IPS DF 6.9 (cell line): ENCODE results near the gene ZNF207.
"Not testable (repeated sequence)": the region's sequence is repeated elsewhere in the genome, so short reads cannot be mapped to it uniquely, and the experiment has no call there.

Experiments used
- DNase-seq: peaks from one replicate; pipeline ENCODE4 v3.0.0-alpha.2; 2013; ENCODE audit warnings: low read depth, low spot score
- H3K27ac ChIP-seq: one replicate; pipeline ENCODE4 v1.5.1; 2013; ENCODE audit warnings: low read length, control low read depth
- H3K27me3 ChIP-seq: 2 replicates; pipeline ENCODE4 v1.6.1; 2013; ENCODE audit warnings: mild to moderate bottlenecking, low read length; ENCODE audit not compliant: control insufficient read depth, insufficient read depth
- H3K36me3 ChIP-seq: 2 replicates; pipeline ENCODE4 v1.6.1; 2013; ENCODE audit warnings: low read length; ENCODE audit not compliant: control insufficient read depth, insufficient read depth
- H3K4me1 ChIP-seq: 2 replicates; pipeline ENCODE4 v1.6.1; 2013; ENCODE audit warnings: low read length; ENCODE audit not compliant: control insufficient read depth, insufficient read depth
- H3K4me3 ChIP-seq: 2 replicates; pipeline ENCODE4 v1.5.1; 2013; ENCODE audit warnings: mild to moderate bottlenecking, low read length
- H3K9me3 ChIP-seq: 2 replicates; pipeline ENCODE4 v1.6.1; 2013; ENCODE audit warnings: low read length, inconsistent platforms; ENCODE audit not compliant: control insufficient read depth, insufficient read depth
- WGBS: extraction: QIAGEN DNeasy Blood & Tissue Kit; methylation state at CpG from one replicate; pipeline ENCODE4 v1.1.7; 2013; ENCODE audit warnings: mixed read lengths, missing lambda C conversion rate; ENCODE audit not compliant: insufficient read length, insufficient coverage; 5-methylcytosine and 5-hydroxymethylcytosine counted together

The ZNF207 gene

DNA sequence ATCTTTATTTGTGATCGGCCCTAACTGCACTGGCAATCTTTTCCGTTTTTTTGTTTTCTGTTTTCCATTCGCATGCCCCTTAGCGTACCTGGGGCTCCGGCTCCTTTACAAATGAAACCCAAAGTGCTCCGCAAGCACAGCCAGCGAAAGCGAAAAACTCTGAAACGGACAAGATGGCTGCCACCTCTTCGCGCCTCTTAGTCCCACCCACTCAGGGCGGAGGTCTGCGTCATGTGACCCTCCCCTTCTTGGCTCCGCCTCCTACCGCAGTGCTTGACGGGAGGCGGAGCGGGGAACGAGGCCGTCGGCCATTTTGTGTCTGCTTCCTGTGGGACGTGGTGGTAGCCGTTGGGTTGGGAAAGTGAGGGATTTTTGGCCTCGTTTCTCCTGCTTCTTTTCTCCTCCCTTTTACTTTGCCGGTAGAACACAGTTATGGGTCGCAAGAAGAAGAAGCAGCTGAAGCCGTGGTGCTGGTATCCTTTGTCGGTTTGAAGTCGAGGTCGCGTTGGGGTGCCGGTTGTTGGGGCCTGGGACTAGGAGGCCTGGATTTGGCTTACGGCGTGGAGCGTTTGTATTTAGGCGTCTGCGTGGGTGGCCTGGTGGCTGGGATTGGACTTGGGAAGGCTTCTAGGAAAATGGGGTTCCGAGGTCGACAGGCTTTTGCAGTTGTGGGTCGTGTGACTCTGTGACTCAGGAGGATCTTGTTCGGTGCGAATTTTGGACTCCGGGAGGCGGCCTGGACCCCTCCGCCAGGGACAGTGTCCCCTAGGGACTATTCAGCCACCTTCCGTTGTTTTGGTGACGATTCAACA lies at the start of gene ZNF207:
Gene ZNF207, plus strand, starts transcription at position 304 of the 812 bp plus-strand sequence. Its CDS starts 129 bp downstream, at position 433.
- no peaks in the 10 kb centered on the region for H3K4me1 ChIP-seq
- peak within 1 kb of the TSS; percentile 57 for H3K4me3 ChIP-seq
- no peaks in the 10 kb centered on the region for H3K9me3 ChIP-seq
- DNase-seq = peak; percentile 87
- H3K36me3 ChIP-seq = no peaks in the 10 kb centered on the region
- no peak within 1 kb of the TSS for H3K27ac ChIP-seq
- no peaks in the 10 kb centered on the region for H3K27me3 ChIP-seq
- no CpG with 5 or more reads among the region's 47 CpGs for WGBS

DNA sequence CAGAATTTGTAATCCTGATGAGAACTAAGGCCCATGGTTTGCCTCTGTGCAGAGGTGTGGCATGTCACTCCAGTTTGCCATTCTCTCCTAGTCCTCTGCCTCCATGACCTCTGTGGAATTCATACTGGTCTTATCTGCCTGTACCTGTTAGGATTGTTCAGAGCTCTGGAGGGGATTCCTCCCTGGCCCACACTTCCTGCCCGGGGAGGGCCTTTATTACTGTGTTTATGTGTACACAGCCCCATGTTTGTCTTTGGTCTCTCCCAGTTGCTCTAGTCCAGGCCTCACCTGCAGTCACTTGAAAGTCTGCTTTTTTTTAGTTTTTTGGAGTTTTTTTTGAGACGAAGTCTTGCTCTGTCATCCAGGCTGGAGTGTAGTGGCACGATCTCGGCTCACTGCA lies 47.9 kb upstream of the ZNF207 start:
- H3K4me1 ChIP-seq = peaks cover 17% of the 10 kb centered on the region
- no peak overlapping the region for H3K4me3 ChIP-seq
- H3K27ac ChIP-seq = no peak overlapping the region
- H3K27me3 ChIP-seq = no peaks in the 10 kb centered on the region
- DNase-seq = no peak
- no CpG with 5 or more reads among the region's 4 CpGs for WGBS
- no peaks in the 10 kb centered on the region for H3K9me3 ChIP-seq
- H3K36me3 ChIP-seq = no peaks in the 10 kb centered on the region

DNA sequence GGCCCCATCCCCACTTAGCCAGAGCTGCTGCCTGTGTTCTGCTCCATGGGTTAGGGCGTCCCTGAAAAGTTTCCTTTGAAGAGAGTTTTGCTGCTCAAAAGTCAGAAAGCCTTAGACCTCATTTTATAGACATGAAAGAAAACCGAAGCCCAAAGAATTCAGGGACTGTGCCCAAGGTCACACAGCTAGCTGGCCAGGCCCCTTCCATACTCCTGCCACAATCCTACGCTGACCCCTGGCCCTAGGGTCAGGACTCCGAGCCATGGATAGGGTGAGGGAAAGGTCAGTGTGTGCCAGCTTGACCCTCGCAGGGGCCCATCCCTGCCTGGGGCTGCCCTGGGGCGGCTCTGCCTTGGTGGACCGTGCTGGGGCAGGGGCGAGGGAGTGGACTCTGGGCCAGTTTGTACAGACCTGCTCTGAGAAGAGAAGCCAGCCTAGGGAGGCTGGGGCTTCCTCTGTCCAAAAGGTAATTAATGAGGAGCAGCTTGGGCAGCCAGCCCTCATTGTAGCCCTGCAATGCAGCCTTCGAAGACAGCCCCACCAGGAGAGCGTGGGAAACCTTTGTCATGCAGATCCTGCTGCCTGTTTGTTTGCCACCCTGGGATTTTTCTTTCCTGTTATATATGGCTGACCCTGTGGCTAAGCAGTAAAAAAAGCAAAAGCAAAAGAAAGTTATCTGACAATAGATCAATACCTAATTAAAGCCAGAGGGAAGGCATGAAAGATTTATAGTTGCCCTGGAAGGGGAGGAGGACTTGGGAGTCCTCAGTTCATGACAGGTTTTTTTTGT lies 46.9 kb upstream of the ZNF207 start:
- H3K27me3 ChIP-seq = no peaks in the 10 kb centered on the region
- no peak overlapping the region for H3K27ac ChIP-seq
- WGBS = no CpG with 5 or more reads among the region's 10 CpGs
- no peaks in the 10 kb centered on the region for H3K36me3 ChIP-seq
- peaks cover 20% of the 10 kb centered on the region for H3K4me1 ChIP-seq
- H3K9me3 ChIP-seq = no peaks in the 10 kb centered on the region
- no peak overlapping the region for H3K4me3 ChIP-seq
- DNase-seq = no peak

DNA sequence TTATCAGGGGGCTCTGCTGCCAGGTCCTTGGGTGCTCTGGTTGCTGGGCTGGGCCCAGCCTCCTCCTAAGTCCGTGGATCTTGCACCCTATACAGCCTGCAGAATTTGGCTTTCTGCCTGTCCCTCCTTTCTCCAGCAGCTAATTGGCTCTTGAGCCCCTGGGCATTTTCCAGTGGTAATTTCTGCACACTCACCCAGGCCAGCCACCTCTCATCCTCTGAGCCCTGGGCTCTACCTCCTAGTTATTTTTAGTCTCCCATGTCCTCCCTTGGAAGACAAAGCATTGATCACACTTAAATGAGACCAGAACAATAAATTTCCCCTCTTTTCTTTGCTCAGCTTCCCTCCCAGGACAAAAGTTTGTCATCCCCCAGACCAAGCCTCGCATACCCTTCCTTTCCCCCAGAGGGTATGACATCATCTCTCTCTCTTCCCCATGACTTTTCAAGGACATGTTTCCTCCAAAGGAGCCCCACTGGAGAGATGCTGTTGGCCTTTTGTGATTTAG lies 46.1 kb upstream of the ZNF207 start:
- Histone ChIP-seq H3K9me3 (no peaks in the 10 kb centered on the region), H3K27me3 (no peaks in the 10 kb centered on the region), H3K36me3 (no peaks in the 10 kb centered on the region), H3K4me1 (peaks cover 19% of the 10 kb centered on the region), H3K4me3 (no peak overlapping the region), H3K27ac (no peak overlapping the region)
- no CpG with 5 or more reads among the region's 2 CpGs for WGBS
- DNase-seq = no peak

DNA sequence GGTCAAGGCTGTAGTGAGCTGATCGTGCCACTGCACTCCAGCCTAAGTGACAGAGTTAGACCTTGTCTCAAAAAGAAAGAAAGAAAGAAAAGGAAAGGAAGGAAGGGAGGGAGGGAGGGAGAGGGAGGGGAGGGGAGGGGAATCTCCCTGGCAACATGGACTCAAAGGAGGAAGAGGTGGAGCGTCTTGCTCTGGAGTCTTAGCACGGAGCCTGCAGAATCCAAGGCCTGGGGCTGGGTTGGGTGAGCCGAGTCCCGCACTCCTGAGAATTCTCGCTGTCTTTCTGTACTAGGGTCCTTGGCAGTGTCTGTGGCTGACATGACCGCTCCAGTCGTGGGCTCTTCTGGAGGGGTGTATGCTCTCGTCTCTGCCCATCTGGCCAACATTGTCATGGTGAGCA lies 44.9 kb upstream of the ZNF207 start:
- no peaks in the 10 kb centered on the region for H3K27me3 ChIP-seq
- DNase-seq = no peak
- H3K27ac ChIP-seq = no peak overlapping the region
- H3K4me3 ChIP-seq = no peak overlapping the region
- H3K4me1 ChIP-seq = peaks cover 19% of the 10 kb centered on the region
- H3K9me3 ChIP-seq = no peaks in the 10 kb centered on the region
- no peaks in the 10 kb centered on the region for H3K36me3 ChIP-seq
- no CpG with 5 or more reads among the region's 9 CpGs for WGBS

DNA sequence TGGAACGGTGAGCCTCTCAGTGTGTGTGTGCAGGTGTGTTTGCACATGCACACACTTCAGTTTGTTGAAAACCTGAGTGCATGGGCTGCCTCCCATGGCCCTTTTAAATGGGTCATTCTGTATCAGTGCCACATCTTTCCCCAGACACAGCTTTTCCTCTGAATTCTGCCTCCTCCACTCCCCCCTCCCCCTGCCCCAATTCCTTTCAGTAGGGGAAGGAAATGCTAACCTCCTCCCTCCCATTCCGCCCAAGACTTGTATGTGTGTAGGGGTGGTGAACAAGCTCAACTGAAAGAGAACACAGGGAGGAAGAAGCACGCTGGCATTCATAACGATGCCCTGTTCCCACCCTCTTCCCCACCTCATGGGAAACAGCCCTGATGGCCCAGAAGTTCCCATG lies 42.3 kb upstream of the ZNF207 start:
- peaks cover 19% of the 10 kb centered on the region for H3K4me1 ChIP-seq
- no peaks in the 10 kb centered on the region for H3K27me3 ChIP-seq
- no peak for DNase-seq
- H3K27ac ChIP-seq = no peak overlapping the region
- WGBS = no CpG with 5 or more reads among the region's 4 CpGs
- H3K9me3 ChIP-seq = no peaks in the 10 kb centered on the region
- H3K36me3 ChIP-seq = no peaks in the 10 kb centered on the region
- no peak overlapping the region for H3K4me3 ChIP-seq

DNA sequence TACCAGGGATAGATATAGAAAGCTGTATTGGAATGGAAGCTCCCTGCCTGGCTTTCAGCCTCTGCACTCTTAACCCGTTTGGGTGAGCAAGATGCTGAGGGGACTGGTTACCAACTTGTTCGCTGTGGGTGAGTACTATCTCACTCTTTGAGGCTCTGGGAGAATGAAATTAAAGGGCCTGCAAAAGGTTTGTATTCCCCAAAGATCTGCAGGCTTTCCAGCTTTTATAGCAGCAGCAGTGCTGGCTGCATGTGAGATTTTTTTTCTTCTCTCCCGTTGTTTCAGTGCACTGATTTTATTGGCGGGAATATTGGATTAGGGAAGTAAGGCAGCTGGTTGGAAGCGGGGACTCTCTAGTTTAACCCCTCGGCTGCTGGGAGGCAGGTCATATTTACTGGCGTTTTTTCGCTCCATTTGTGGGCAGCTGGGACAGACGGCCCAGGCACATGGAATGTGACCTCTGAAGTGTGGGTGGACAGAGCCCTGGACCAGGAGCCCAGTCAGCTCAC lies 38.9 kb upstream of the ZNF207 start:
- Histone ChIP-seq H3K4me1 (peaks cover 5% of the 10 kb centered on the region), H3K27me3 (no peaks in the 10 kb centered on the region), H3K36me3 (no peaks in the 10 kb centered on the region), H3K9me3 (no peaks in the 10 kb centered on the region), H3K27ac (no peak overlapping the region), H3K4me3 (no peak overlapping the region)
- DNase-seq = no peak
- WGBS = no CpG with 5 or more reads among the region's 9 CpGs

DNA sequence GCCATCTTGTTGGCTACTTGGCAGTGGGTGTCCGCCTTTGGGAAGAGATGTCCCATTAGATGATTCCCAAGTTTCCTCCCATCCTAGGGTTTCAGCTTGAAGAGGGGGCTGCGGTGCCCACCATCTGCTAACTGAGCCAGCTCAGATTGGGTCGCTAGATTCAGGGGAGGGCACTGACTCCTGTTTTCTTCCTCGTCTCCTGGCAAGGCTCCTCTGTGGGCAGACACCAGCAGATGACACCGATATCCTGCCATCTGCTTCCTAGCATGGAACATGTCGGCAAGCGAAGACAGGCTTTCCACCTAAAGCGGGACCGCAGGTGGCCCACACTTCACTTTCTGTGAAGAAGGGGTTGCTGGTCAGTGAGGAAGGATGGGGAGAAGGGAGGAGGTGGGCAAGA lies 35.3 kb upstream of the ZNF207 start:
- no peak for DNase-seq
- no peak overlapping the region for H3K4me3 ChIP-seq
- no peak overlapping the region for H3K27ac ChIP-seq
- no CpG with 5 or more reads among the region's 9 CpGs for WGBS
- H3K27me3 ChIP-seq = no peaks in the 10 kb centered on the region
- peaks cover 1% of the 10 kb centered on the region; the same call in 1 of the 2 replicates for H3K4me1 ChIP-seq
- no peaks in the 10 kb centered on the region for H3K9me3 ChIP-seq
- no peaks in the 10 kb centered on the region for H3K36me3 ChIP-seq

DNA sequence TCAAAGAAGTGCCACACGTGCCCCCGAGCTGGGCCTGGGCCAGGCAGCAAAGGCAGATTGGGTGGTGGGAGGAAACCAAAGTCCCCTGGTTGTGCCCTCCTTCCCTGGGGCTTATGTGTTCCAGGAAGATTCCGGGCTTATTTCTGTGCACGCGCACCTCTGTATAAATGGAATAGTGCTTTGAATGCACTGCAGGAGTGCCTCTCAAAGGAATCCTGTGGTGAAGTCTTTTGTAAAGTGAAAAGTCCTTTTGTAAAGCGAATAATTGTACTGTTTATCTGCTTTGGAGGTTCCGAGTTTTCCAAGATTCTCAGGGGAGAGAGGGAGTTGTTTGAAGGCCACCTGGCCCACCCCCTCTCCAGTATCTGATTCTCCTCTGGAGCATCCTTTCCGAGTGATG lies 34.8 kb upstream of the ZNF207 start:
- Histone ChIP-seq H3K4me3 (no peak overlapping the region), H3K27me3 (no peaks in the 10 kb centered on the region), H3K9me3 (no peaks in the 10 kb centered on the region), H3K36me3 (no peaks in the 10 kb centered on the region), H3K4me1 (peaks cover 1% of the 10 kb centered on the region; the same call in 1 of the 2 replicates), H3K27ac (no peak overlapping the region)
- no CpG with 5 or more reads among the region's 8 CpGs for WGBS
- DNase-seq = no peak

DNA sequence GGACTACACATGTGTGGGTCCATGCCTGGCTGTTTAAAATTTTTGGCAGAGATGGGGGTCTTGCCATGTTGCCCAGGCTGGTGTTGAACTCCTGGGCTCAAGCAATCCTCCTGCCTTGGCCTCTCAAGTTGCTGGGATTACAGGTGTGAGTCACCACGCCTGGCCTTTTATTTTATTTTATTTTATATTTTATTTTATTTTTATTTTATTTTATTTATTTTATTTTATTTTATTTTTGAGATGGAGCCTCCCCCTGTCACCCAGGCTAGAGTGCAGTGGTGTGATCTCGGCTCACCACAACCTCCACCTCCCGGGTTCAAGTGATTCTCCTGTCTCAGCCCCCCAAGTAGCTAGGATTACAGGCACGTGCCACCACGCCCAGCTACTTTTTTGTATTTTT lies 33.3 kb upstream of the ZNF207 start:
- DNase-seq, H3K4me1 ChIP-seq, H3K27me3 ChIP-seq, H3K4me3 ChIP-seq, H3K36me3 ChIP-seq, H3K9me3 ChIP-seq, H3K27ac ChIP-seq: not testable (repeated sequence)
- WGBS = no CpG with 5 or more reads among the region's 5 CpGs
